Left lobe of liver (tissue), 2 donors: Measurements from ENCODE around the gene RTN4RL2. TPM values are rescaled to one million over a fixed set of nuclear protein-coding genes. Genes with fewer than 3 reads are reported as not detected.

ENCODE experiments used
- ATAC-seq: fragments of 200-7000 bp; cut with Tn5 transposase; one replicate; pipeline ENCODE4 v1.9.1; 2020; ENCODE audit warnings: mild to moderate bottlenecking, moderate library complexity
- DNase-seq: peaks from one replicate; pipeline ENCODE4 v3.0.0-alpha.2; 2020; ENCODE audit warnings: low spot score
- total RNA-seq: library from RNA; stranded (reverse); gene quantifications from one replicate; pipeline ENCODE4 v1.2.1, GENCODE V29; 2021
- donor health status: DM: no; HTN: no; CAD: no; lungs with moderate emphysema.
- donor health status: DM: no; HTN: yes; CAD: no.

RTN4RL2 gene
- total RNA-seq, 1 donor from 2014 or later: 22.0 TPM

- DNase-seq: no peak
- no peak for ATAC-seq
These were observed 726 bp downstream of the RTN4RL2 start for GRCh38 chr11:57460758-57461749.

DNA sequence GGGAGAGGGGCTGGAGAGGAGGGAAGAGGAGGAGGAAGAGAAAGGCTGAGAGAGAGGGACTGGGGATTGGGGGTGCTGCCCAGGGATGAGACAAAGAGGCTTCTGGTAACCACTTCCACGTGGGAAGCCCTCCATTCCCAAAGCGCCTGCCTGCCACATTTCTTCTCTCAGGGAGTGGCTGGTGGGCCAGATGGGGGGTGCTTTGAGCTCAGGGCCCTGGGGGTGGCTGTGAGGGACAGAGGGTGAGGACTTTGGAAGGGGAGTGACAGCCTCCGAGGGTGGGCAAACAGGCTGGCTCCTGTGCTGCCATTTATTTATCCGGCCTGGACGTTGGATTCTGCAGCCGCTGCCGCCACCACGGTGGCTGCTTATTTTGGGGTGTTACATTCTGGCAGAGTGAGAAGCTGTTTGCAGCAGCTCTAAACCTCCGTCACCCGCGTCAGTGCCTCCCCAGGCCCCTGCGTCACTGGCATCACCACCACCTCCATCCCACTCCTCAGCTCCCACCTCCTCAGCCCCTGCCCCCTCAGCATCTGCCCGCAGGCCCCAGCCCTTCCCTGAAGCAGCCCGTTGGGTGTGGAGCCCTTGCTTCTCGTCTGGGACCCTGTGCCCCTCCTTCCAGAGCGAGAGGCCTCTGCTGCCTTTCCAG is 1.6 kb downstream of the RTN4RL2 start:
- ATAC-seq (no peak), DNase-seq (no peak)

DNA sequence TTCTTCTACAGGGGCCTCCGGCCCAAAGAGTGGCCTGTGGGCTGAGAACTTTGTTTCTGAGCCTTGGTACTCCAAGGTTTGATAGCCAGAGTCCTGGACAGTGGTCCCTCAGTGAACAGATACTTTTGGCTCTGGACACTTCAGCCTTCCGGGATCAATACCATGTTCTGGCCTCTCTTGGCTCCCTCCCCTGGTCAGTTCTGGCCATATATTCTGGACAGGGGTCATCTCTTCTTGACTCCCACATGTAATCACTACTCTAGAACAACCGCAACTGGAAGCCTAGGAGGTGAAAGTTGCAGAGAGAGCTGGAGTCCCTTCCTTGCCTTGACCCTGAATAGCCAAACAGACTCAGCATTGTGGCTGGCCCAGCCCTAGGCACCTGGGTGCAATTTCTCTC is 2.3 kb downstream of the RTN4RL2 start:
- ATAC-seq (no peak), DNase-seq (no peak)

DNA sequence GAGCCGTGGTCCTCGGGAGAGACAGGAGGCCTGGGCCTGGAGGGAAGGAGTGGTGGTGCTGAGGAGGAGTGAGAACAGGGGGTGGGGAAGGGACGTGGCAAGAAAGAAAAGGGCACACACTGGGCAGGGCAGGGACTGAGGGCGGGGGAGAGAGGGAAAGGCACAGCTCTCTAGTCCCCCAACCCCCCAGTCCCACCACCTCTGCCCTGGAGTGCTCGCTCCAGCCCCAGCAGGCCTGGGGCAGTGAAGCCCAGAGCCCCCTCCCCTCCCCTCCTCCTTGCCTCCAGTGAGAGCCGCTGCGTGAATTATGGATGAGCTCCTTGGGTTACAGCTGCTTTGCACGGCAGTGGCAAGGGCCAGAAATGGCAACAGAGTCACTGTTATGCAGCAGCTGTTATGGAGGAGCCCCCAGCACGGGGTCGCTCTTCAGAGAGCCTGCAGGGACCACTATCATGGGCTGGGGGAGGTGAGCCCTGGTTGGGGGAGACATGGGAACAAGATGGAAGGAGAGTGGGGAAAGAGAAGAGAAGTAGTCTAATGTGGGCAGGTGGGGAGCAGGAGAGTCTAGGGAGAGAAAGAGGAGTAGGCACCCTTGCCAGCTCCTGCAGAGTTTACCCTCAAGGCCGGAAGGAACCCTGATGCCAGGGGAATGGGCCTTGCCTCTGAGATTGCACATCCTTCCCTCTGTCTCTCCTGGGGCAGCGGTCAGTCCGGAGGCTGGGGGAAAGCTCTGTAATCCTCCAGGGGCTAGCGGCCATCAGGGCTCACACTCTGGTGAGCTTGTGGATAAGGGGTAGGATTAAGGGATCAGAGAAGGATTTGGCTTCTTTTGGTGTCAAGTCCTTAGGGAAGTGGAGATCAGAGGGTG is 3.6 kb downstream of the RTN4RL2 start:
- ATAC-seq (no peak), DNase-seq (no peak)

- no peak for DNase-seq
- ATAC-seq: no peak
These were observed 4.3 kb downstream of the RTN4RL2 start for GRCh38 chr11:57464539-57465181.

- DNase-seq (no peak), ATAC-seq (no peak)
These were observed 6.4 kb downstream of the RTN4RL2 start for GRCh38 chr11:57466680-57467079.

DNA sequence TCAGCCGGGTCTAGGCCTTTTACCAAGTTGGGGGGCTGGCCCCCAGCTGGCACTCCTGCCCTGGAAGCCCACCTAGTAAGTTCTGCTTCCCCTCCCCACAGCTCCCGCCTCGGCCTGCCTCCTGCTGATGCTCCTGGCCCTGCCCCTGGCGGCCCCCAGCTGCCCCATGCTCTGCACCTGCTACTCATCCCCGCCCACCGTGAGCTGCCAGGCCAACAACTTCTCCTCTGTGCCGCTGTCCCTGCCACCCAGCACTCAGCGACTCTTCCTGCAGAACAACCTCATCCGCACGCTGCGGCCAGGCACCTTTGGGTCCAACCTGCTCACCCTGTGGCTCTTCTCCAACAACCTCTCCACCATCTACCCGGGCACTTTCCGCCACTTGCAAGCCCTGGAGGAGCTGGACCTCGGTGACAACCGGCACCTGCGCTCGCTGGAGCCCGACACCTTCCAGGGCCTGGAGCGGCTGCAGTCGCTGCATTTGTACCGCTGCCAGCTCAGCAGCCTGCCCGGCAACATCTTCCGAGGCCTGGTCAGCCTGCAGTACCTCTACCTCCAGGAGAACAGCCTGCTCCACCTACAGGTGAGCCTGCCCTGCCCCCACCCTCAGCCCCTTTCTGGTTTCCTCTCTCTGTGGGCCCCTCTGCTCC is 7.3 kb downstream of the RTN4RL2 start:
- no peak for ATAC-seq

DNA sequence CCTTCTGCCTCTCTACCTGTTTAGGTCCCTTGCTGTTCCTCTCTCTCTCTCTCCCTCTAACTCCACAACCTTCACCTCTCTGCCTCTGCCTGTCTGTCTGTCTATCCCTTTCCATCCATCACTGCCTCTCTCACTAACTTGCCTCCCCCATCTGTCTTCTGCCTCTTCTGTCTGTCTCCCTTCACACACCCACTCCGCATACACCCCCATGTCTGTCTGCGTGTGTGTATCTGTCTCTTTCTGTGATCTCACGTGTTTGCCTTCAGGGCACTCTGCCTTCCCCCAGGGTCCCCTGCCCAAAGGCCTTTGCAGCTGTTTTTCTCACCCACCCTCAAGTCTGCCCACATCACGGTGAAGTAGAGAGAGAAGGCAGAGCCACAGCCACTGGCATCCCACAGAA is 7.9 kb downstream of the RTN4RL2 start:
- DNase-seq (no peak), ATAC-seq (no peak)

More for the DNA sequence above, 7.3 kb downstream of the RTN4RL2 start:
- no peak for DNase-seq

GRCh38 chr11:57469268-57469667 is 8.9 kb downstream of the RTN4RL2 start:
- no peak for DNase-seq
- ATAC-seq: no peak

- ATAC-seq (peak; percentile 16), DNase-seq (no peak)
These were observed 11.2 kb downstream of the RTN4RL2 start for GRCh38 chr11:57471496-57471895.

DNA sequence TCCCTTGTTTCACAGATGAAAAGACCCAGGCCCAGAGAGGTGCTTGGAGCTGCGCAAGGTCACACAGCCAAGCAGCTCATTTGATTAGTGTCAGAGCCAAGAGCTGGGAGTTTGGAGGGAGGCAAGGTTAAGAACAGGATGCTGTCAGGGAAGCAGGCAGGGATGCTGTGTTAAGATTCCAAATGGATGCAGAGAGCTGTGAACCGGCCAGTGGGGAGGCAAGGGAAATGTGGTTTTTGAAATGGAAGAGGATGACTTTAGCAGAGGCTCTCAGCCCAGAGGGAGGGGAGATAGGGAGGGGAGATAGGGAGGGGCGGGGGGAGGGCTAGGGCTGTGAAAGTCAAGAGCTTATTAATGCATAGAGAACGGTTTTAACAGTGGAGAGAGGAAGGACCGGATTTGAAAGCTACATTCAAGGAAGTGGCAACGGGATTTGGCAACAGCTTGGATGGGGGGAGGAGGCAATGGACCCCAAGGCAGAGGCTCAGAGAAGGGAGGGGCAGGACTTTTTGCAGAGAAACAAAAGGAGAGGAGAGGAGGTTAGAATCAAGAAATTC is 13.0 kb downstream of the RTN4RL2 start:
- DNase-seq (no peak), ATAC-seq (no peak)

DNA sequence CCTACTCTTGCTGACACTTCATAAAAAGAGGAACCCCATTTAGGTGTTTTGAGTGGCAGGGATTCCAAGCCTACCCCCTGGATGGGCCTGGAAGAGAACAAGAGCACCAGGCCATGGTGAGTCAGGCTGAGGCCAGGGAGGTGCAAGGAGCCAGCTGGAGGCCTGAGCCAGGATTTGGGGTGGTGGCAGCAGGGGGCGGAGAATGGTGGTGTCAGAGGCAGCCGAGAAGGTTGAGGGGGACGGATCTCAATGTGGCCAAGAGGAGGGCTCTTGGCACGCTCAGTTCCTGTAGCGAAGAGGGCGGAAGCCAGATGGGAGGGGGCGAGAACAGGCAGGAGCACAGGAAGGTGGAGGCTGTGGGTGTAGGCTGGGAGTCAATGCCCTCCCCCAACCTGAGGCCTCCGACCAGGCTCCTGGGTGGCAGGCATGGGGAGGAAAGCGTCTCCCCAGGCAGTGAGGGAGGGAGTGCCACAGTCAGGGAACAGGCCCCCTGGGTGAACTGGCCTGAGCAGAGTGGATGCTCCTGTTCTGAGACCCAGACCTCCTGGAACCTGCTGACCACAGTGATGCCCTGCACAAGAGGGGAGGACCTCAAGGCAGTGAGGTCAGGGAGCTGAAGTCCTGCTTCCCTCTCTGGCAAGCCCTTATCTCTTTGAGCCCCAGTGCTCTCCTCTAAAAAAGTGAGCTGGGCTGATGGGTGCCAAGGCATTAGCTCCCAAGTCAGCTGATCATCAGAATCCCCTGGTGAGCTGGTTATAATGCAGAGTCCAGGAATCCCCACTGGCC is 13.9 kb downstream of the RTN4RL2 start:
- DNase-seq (no peak), ATAC-seq (no peak)

DNA sequence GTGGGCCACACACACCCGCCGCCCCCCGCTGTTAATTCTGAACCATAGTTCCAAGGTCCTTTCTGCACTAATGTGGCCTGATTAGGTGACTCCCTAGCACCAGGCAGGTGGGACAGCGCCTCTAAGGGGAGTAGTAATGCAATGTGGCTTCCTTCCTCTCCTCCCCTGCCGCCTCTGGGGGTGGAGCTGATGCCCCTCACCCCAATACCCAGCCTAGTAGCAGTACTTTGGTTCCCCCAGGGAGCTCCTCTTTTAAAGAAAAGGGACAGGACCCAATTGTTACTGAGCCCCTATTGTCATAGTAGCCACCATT is 14.4 kb downstream of the RTN4RL2 start:
- ATAC-seq: no peak
- DNase-seq: no peak

- ATAC-seq: no peak
These were observed 14.9 kb downstream of the RTN4RL2 start for GRCh38 chr11:57475191-57475590.

GRCh38 chr11:57475671-57476046 is 15.3 kb downstream of the RTN4RL2 start:
- DNase-seq (no peak), ATAC-seq (no peak)

More at GRCh38 chr11:57475191-57475590, 14.9 kb downstream of the RTN4RL2 start:
- no peak for DNase-seq

DNA sequence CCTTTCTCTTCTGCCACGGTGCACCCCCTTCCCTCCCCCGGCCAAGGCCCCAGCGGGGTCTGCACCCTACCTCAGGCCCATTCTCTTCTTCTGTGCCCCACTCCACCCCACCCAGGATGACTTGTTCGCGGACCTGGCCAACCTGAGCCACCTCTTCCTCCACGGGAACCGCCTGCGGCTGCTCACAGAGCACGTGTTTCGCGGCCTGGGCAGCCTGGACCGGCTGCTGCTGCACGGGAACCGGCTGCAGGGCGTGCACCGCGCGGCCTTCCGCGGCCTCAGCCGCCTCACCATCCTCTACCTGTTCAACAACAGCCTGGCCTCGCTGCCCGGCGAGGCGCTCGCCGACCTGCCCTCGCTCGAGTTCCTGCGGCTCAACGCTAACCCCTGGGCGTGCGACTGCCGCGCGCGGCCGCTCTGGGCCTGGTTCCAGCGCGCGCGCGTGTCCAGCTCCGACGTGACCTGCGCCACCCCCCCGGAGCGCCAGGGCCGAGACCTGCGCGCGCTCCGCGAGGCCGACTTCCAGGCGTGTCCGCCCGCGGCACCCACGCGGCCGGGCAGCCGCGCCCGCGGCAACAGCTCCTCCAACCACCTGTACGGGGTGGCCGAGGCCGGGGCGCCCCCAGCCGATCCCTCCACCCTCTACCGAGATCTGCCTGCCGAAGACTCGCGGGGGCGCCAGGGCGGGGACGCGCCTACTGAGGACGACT is 15.9 kb downstream of the RTN4RL2 start:
- peak; percentile 86 for DNase-seq
- ATAC-seq: peak; percentile 69

- ATAC-seq (peak; percentile 72), DNase-seq (peak; percentile 77)
These were observed 16.6 kb downstream of the RTN4RL2 start for GRCh38 chr11:57476757-57477506.
